HK-2 (cell line): ENCODE measurements around the gene CST1.
"Not testable (repeated sequence)": the region's sequence is repeated elsewhere in the genome, so short reads cannot be mapped to it uniquely, and the experiment has no call there.

Source experiments
- DNase-seq: peaks from one replicate; pipeline ENCODE4 v3.0.0-alpha.2; 2018; ENCODE audit not compliant: unreplicated experiment

CST1 gene

GRCh38 chr20:23750786-23751185 lies at the start of gene CST1:
Gene CST1, minus strand, starts transcription at chr20:23750935. Its CDS starts 69 bp downstream, at chr20:23750866.
- DNase-seq = not testable (repeated sequence)

- peak; percentile 35 for DNase-seq
Observed at GRCh38 chr20:23799216-23799847, 48.6 kb upstream of the CST1 start.

- DNase-seq = no peak
Observed at GRCh38 chr20:23795526-23795925, 44.8 kb upstream of the CST1 start.

GRCh38 chr20:23794841-23795240 lies 44.1 kb upstream of the CST1 start:
- no peak for DNase-seq

- no peak for DNase-seq
Observed at GRCh38 chr20:23794065-23794464, 43.3 kb upstream of the CST1 start.

- DNase-seq = no peak
Observed at GRCh38 chr20:23783447-23783846, 32.7 kb upstream of the CST1 start.

GRCh38 chr20:23782366-23782983 lies 31.7 kb upstream of the CST1 start:
- peak; percentile 13 for DNase-seq

GRCh38 chr20:23778676-23779075 lies 27.9 kb upstream of the CST1 start:
- DNase-seq = not testable (repeated sequence)

- not testable (repeated sequence) for DNase-seq
Observed at GRCh38 chr20:23777380-23777779, 26.6 kb upstream of the CST1 start.

- DNase-seq = no peak
Observed at GRCh38 chr20:23776067-23776771, 25.5 kb upstream of the CST1 start.

- no peak for DNase-seq
Observed at GRCh38 chr20:23774081-23774480, 23.3 kb upstream of the CST1 start.

GRCh38 chr20:23773579-23773978 lies 22.8 kb upstream of the CST1 start:
- no peak for DNase-seq

GRCh38 chr20:23773127-23773526 lies 22.4 kb upstream of the CST1 start:
- DNase-seq = no peak

GRCh38 chr20:23772074-23772473 lies 21.3 kb upstream of the CST1 start:
- no peak for DNase-seq

GRCh38 chr20:23770384-23770783 lies 19.6 kb upstream of the CST1 start:
- no peak for DNase-seq

- DNase-seq = not testable (repeated sequence)
Observed at GRCh38 chr20:23768520-23768919, 17.8 kb upstream of the CST1 start.

- no peak for DNase-seq
Observed at GRCh38 chr20:23766531-23766930, 15.8 kb upstream of the CST1 start.

GRCh38 chr20:23765578-23765977 lies 14.8 kb upstream of the CST1 start:
- no peak for DNase-seq

- DNase-seq = not testable (repeated sequence)
Observed at GRCh38 chr20:23764630-23765029, 13.9 kb upstream of the CST1 start.

- no peak for DNase-seq
Observed at GRCh38 chr20:23763345-23763744, 12.6 kb upstream of the CST1 start.

GRCh38 chr20:23759306-23759940 lies 8.7 kb upstream of the CST1 start:
- DNase-seq = no peak

- not testable (repeated sequence) for DNase-seq
Observed at GRCh38 chr20:23756792-23757191, 6.1 kb upstream of the CST1 start.
